Brain microvascular endothelial cell (primary cell): Measurements from ENCODE around the gene PSMC3.

Experiments
- DNase-seq: peaks from one replicate; pipeline ENCODE4 v3.0.0-alpha.2; 2020
- H3K27ac ChIP-seq: fragments of 250-450 bp; sonication (Bioruptor Pico); 2 replicates; pipeline ENCODE4 v1.5.1; 2020; ENCODE audit warnings: mild to moderate bottlenecking, moderate library complexity
- H3K27me3 ChIP-seq: fragments of 250-450 bp; sonication (Bioruptor Pico); replicated peaks from 2 replicates; pipeline ENCODE4 v1.5.1; 2020; ENCODE audit warnings: mild to moderate bottlenecking
- H3K36me3 ChIP-seq: fragments of 250-450 bp; sonication (Bioruptor Pico); replicated peaks from 2 replicates; pipeline ENCODE4 v1.5.1; 2020; ENCODE audit warnings: mild to moderate bottlenecking
- H3K4me3 ChIP-seq: 2 replicates; pipeline ENCODE4 v1.5.1; 2011; ENCODE audit warnings: low read depth, mild to moderate bottlenecking, control low read depth, low read length, moderate library complexity
- in situ Hi-C: cut with HindIII; loops from 2 replicates; pipeline ENCODE4 v1.10.0; 2017; ENCODE audit warnings: low sequenced_read_pairs, low pct_ligation_motif_present
- TF ChIP-seq, protein P1 (sequence below): IDR thresholded peaks from 2 replicates; pipeline ENCODE4 v1.5.1; 2011; ENCODE audit warnings: low read depth, mild to moderate bottlenecking, moderate library complexity, low read length, control low read depth, inconsistent platforms; ENCODE audit errors: missing control alignments

PSMC3 gene

GRCh38 chr11:47466701-47467250, 40.5 kb upstream of the PSMC3 start:
- peaks cover 40% of the 10 kb centered on the region for H3K36me3 ChIP-seq
- peak overlapping the region; percentile 18 for H3K27ac ChIP-seq
- peak; percentile 20 for DNase-seq

DNA sequence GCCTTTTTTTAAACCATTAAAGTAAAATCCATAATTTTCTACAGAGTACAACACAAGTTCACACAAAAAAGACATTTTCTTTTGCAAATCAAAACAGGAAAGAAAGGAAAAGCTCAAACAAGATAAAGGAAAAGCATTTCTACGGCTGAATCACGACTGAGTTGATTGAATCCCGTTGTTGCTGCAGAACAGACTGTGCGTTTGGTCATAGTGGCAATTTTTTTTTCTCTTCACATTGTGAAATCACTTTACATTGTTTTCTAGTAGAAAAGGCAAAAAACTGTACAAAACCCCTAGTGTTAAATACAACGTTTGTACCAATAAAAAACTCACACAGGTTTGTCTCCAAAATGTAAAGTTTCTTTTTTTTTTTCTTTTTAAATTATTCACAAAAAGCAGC, 40.0 kb upstream of the PSMC3 start:
- in situ Hi-C loops = no loop called here
- TF ChIP-seq, protein P1, sequence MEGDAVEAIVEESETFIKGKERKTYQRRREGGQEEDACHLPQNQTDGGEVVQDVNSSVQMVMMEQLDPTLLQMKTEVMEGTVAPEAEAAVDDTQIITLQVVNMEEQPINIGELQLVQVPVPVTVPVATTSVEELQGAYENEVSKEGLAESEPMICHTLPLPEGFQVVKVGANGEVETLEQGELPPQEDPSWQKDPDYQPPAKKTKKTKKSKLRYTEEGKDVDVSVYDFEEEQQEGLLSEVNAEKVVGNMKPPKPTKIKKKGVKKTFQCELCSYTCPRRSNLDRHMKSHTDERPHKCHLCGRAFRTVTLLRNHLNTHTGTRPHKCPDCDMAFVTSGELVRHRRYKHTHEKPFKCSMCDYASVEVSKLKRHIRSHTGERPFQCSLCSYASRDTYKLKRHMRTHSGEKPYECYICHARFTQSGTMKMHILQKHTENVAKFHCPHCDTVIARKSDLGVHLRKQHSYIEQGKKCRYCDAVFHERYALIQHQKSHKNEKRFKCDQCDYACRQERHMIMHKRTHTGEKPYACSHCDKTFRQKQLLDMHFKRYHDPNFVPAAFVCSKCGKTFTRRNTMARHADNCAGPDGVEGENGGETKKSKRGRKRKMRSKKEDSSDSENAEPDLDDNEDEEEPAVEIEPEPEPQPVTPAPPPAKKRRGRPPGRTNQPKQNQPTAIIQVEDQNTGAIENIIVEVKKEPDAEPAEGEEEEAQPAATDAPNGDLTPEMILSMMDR = no peak
- DNase-seq = no peak
- H3K4me3 ChIP-seq = no peak overlapping the region
- peaks cover 34% of the 10 kb centered on the region for H3K36me3 ChIP-seq
- peak overlapping the region; percentile 18 for H3K27ac ChIP-seq
- no peaks in the 10 kb centered on the region for H3K27me3 ChIP-seq

More at GRCh38 chr11:47466701-47467250, 40.5 kb upstream of the PSMC3 start:
- TF ChIP-seq, protein P1 = no peak
- Histone ChIP-seq H3K4me3 (no peak overlapping the region), H3K27me3 (no peaks in the 10 kb centered on the region)
- in situ Hi-C loops = no loop called here

- Histone ChIP-seq H3K27ac (no peak overlapping the region), H3K27me3 (no peaks in the 10 kb centered on the region), H3K36me3 (peaks cover 20% of the 10 kb centered on the region), H3K4me3 (no peak overlapping the region)
- TF ChIP-seq, protein P1 = no peak
- peak; percentile 48 for DNase-seq
- in situ Hi-C loops = no loop called here
Measured at GRCh38 chr11:47464483-47464882, 38.2 kb upstream of the PSMC3 start.

DNA sequence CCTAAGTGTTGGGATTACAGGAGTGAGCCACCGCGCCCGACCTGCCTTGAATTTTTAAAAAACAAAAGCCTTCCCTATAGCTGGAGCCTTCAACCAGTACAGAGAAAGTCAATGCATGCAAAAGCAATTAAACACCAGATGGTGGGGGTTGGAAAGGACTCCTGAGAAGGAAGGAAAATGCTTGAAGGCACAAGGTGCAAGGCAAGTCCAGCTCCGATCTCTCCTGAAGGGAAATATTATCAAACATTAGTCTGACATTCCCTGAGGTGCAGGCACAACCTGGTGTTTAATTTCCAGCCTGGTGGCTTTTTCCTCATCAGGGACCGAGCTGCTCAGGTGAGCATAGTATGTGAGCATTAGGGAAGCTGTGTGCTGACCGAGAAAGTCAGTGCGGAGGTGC, 35.6 kb upstream of the PSMC3 start:
- Histone ChIP-seq H3K27ac (no peak overlapping the region), H3K36me3 (peaks cover 11% of the 10 kb centered on the region), H3K4me3 (no peak overlapping the region), H3K27me3 (no peaks in the 10 kb centered on the region)
- no peak for DNase-seq
- in situ Hi-C loops = no loop called here
- TF ChIP-seq, protein P1 = no peak

GRCh38 chr11:47460571-47461235, 34.5 kb upstream of the PSMC3 start:
- Histone ChIP-seq H3K36me3 (peaks cover 11% of the 10 kb centered on the region), H3K4me3 (no peak overlapping the region), H3K27me3 (no peaks in the 10 kb centered on the region), H3K27ac (no peak overlapping the region)
- TF ChIP-seq, protein P1 = no peak
- no peak for DNase-seq
- in situ Hi-C loops = no loop called here
